Neural cell (in vitro differentiated cells): Measurements from ENCODE around the gene CLIP1. TPM values are rescaled to one million over a fixed set of nuclear protein-coding genes. Genes with fewer than 3 reads are reported as not detected.

Experiments used
- H2AFZ ChIP-seq: fragments of 200-600, 300-800 bp; sonication (generic), shearing (Covaris generic); 2 replicates; pipeline ENCODE4 v1.6.0; 2014; ENCODE audit warnings: low read depth, mild to moderate bottlenecking, antibody characterized with exemption, low read length, moderate library complexity
- H3F3A ChIP-seq: fragments of 200-600 bp; shearing (Covaris generic); 2 replicates; pipeline ENCODE4 v1.6.1; 2016; ENCODE audit warnings: mild to moderate bottlenecking, moderate library complexity, mixed read lengths, antibody characterized with exemption, low read length; ENCODE audit not compliant: insufficient read depth, poor library complexity, severe bottlenecking
- H3K27ac ChIP-seq: fragments of 200-600, 300-800 bp; sonication (generic), shearing (Covaris generic); 2 replicates; pipeline ENCODE4 v1.5.1; 2014; ENCODE audit warnings: mild to moderate bottlenecking, low read length, moderate library complexity
- H3K27me3 ChIP-seq: fragments of 300-800, 200-600 bp; sonication (generic), shearing (Covaris generic); 2 replicates; pipeline ENCODE4 v1.6.0; 2014; ENCODE audit warnings: mild to moderate bottlenecking, low read depth, low read length, moderate library complexity; ENCODE audit not compliant: insufficient read depth
- H3K36me3 ChIP-seq: fragments of 300-800, 200-600 bp; sonication (generic), shearing (Covaris generic); 2 replicates; pipeline ENCODE4 v1.5.1; 2014; ENCODE audit warnings: mild to moderate bottlenecking, antibody characterized with exemption, low read length, moderate library complexity; ENCODE audit not compliant: insufficient read depth
- H3K4me2 ChIP-seq: fragments of 300-800, 200-600 bp; sonication (generic), shearing (Covaris generic); 2 replicates; pipeline ENCODE4 v1.6.0; 2014; ENCODE audit warnings: mild to moderate bottlenecking, low read length
- H3K4me3 ChIP-seq: fragments of 300-800, 200-600 bp; sonication (generic), shearing (Covaris generic); 2 replicates; pipeline ENCODE4 v1.5.1; 2014; ENCODE audit warnings: mild to moderate bottlenecking, low read length, moderate library complexity
- H3K79me2 ChIP-seq: fragments of 200-600 bp; shearing (Covaris generic); replicated peaks from 2 replicates; pipeline ENCODE4 v1.6.0; 2014; ENCODE audit warnings: mild to moderate bottlenecking, low read length, moderate library complexity; ENCODE audit not compliant: insufficient read depth
- H3K9ac ChIP-seq: fragments of 300-800, 200-600 bp; sonication (generic), shearing (Covaris generic); 2 replicates; pipeline ENCODE4 v1.6.1; 2016; ENCODE audit warnings: mild to moderate bottlenecking, low read length, mixed read lengths
- H3K9me2 ChIP-seq: fragments of 200-600 bp; shearing (Covaris generic); 2 replicates; pipeline ENCODE4 v1.6.1; 2016; ENCODE audit warnings: mild to moderate bottlenecking, low read length, mixed read lengths; ENCODE audit not compliant: insufficient read depth
- H3K9me3 ChIP-seq: fragments of 200-600, 300-800 bp; sonication (generic), shearing (Covaris generic); 2 replicates; pipeline ENCODE4 v1.6.1; 2016; ENCODE audit warnings: mild to moderate bottlenecking, mixed run types, low read length, moderate library complexity, mixed read lengths
- H4K20me1 ChIP-seq: fragments of 200-600 bp; shearing (Covaris generic); 2 replicates; pipeline ENCODE4 v1.6.1; 2016; ENCODE audit warnings: mild to moderate bottlenecking, mixed run types; ENCODE audit not compliant: insufficient read depth
- EP300 ChIP-seq: fragments of 450-650 bp; conservative IDR thresholded peaks from 2 replicates; pipeline ENCODE4 v1.6.1; 2014; ENCODE audit warnings: antibody characterized with exemption, mild to moderate bottlenecking, moderate library complexity; ENCODE audit not compliant: poor library complexity, severe bottlenecking
- EZH2 ChIP-seq: fragments of 200-600, 300-800 bp; shearing (Covaris generic), sonication (generic); IDR thresholded peaks from 2 replicates; pipeline ENCODE4 v1.6.1; 2014; ENCODE audit warnings: antibody characterized with exemption, low read length, borderline replicate concordance, mild to moderate bottlenecking; ENCODE audit not compliant: insufficient read depth, poor library complexity, severe bottlenecking
- MXI1 ChIP-seq: fragments of 450-650 bp; conservative IDR thresholded peaks from 2 replicates; pipeline ENCODE4 v1.6.1; 2014; ENCODE audit warnings: antibody characterized with exemption, mild to moderate bottlenecking; ENCODE audit not compliant: poor library complexity, severe bottlenecking
- POLR2AphosphoS5 ChIP-seq: IDR thresholded peaks from 2 replicates; pipeline ENCODE4 v1.6.1; 2012
- RAD21 ChIP-seq: fragments of 450-650 bp; conservative IDR thresholded peaks from 2 replicates; pipeline ENCODE4 v1.6.1; 2014; ENCODE audit warnings: antibody characterized with exemption, mild to moderate bottlenecking, moderate library complexity
- SMC3 ChIP-seq: fragments of 450-650 bp; conservative IDR thresholded peaks from 2 replicates; pipeline ENCODE4 v1.6.1; 2014; ENCODE audit warnings: antibody characterized with exemption, mild to moderate bottlenecking, moderate library complexity; ENCODE audit not compliant: poor library complexity
- TAF1 ChIP-seq: IDR thresholded peaks from 2 replicates; pipeline ENCODE4 v1.6.1; 2012; ENCODE audit warnings: low read depth
- polyA plus RNA-seq: library from polyadenylated mRNA; depleted of rRNA; stranded (reverse); fragments of >200 nt; gene quantifications from 2 replicates; pipeline ENCODE4 v1.2.3, GENCODE V29; 2014
- TF ChIP-seq, protein P1 (sequence below): fragments of 450-650 bp; IDR thresholded peaks from 2 replicates; pipeline ENCODE4 v1.5.1; 2014; ENCODE audit warnings: antibody characterized with exemption, mild to moderate bottlenecking, moderate library complexity; ENCODE audit not compliant: poor library complexity, severe bottlenecking
- TF ChIP-seq, protein P2 (sequence below): IDR thresholded peaks from 2 replicates; pipeline ENCODE4 v1.6.1; 2012; ENCODE audit warnings: borderline replicate concordance

Gene CLIP1
- polyA plus RNA-seq, 1 donor from 2014 or later: 67.4 TPM

DNA sequence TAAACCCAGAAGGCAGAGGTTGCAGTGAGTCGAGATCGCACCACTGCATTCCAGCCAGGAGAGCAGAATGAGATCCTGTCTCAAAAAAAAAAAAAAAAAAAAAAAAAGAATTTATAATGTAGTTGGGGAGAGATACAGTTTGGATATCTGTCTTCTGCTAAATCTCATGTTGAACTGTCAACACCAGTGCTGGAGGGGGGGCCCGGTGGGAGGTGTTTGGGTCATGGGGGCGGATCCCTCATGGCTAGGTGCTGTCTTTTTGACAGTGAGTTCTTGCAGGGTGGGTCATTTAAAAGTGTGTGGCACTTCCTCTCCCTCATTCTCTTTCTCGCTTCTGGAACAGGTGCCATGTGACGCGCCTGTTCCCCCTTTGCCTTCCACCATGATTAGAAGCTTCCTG is 32.8 kb downstream of the CLIP1 start:
- H3K79me2 ChIP-seq: peaks cover 8% of the 10 kb centered on the region

DNA sequence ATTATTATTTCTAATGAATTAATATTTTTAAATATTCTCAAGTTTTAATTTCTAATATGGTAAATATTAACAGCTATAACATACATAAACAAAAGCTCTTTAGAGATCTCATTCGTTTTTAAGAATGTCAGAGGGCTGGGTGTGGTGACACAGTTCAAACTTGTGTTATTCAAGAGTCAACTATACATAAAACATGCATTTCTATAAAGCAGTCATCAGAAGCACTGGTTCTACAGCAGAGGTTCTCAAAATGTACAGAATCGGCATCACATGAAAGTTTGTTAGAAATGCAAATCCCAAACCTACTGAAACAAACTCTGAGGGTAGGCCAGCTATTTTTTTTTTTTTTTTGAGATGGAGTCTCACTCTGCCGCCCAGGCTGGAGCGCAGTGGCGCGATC is 34.6 kb downstream of the CLIP1 start:
- H3K27me3 ChIP-seq: no peaks in the 10 kb centered on the region
- no peak overlapping the region for H2AFZ ChIP-seq
- H3K36me3 ChIP-seq: no peaks in the 10 kb centered on the region
- TF ChIP-seq TAF1: no peak
- H3K4me3 ChIP-seq: no peak overlapping the region
- H4K20me1 ChIP-seq: no peaks in the 10 kb centered on the region
- no peaks in the 10 kb centered on the region for H3K9me3 ChIP-seq
- H3K79me2 ChIP-seq: peaks cover 8% of the 10 kb centered on the region
- no peak overlapping the region for H3K27ac ChIP-seq
- no peak overlapping the region for H3K9ac ChIP-seq
- H3K9me2 ChIP-seq: no peaks in the 10 kb centered on the region
- no peaks in the 10 kb centered on the region for H3F3A ChIP-seq
- H3K4me2 ChIP-seq: no peak overlapping the region

More for the DNA sequence above, 32.8 kb downstream of the CLIP1 start:
- no peaks in the 10 kb centered on the region for H3K36me3 ChIP-seq
- H3K9ac ChIP-seq: no peak overlapping the region
- no peak overlapping the region for H2AFZ ChIP-seq
- no peak overlapping the region for H3K27ac ChIP-seq
- no peak overlapping the region for H3K4me2 ChIP-seq
- no peaks in the 10 kb centered on the region for H3F3A ChIP-seq
- TF ChIP-seq MXI1 (no peak), EP300 (no peak), SMC3 (no peak), RAD21 (no peak), EZH2 (no peak), TAF1 (no peak), POLR2AphosphoS5 (no peak)
- TF ChIP-seq, protein P1, sequence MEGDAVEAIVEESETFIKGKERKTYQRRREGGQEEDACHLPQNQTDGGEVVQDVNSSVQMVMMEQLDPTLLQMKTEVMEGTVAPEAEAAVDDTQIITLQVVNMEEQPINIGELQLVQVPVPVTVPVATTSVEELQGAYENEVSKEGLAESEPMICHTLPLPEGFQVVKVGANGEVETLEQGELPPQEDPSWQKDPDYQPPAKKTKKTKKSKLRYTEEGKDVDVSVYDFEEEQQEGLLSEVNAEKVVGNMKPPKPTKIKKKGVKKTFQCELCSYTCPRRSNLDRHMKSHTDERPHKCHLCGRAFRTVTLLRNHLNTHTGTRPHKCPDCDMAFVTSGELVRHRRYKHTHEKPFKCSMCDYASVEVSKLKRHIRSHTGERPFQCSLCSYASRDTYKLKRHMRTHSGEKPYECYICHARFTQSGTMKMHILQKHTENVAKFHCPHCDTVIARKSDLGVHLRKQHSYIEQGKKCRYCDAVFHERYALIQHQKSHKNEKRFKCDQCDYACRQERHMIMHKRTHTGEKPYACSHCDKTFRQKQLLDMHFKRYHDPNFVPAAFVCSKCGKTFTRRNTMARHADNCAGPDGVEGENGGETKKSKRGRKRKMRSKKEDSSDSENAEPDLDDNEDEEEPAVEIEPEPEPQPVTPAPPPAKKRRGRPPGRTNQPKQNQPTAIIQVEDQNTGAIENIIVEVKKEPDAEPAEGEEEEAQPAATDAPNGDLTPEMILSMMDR: no peak
- TF ChIP-seq, protein P2, sequence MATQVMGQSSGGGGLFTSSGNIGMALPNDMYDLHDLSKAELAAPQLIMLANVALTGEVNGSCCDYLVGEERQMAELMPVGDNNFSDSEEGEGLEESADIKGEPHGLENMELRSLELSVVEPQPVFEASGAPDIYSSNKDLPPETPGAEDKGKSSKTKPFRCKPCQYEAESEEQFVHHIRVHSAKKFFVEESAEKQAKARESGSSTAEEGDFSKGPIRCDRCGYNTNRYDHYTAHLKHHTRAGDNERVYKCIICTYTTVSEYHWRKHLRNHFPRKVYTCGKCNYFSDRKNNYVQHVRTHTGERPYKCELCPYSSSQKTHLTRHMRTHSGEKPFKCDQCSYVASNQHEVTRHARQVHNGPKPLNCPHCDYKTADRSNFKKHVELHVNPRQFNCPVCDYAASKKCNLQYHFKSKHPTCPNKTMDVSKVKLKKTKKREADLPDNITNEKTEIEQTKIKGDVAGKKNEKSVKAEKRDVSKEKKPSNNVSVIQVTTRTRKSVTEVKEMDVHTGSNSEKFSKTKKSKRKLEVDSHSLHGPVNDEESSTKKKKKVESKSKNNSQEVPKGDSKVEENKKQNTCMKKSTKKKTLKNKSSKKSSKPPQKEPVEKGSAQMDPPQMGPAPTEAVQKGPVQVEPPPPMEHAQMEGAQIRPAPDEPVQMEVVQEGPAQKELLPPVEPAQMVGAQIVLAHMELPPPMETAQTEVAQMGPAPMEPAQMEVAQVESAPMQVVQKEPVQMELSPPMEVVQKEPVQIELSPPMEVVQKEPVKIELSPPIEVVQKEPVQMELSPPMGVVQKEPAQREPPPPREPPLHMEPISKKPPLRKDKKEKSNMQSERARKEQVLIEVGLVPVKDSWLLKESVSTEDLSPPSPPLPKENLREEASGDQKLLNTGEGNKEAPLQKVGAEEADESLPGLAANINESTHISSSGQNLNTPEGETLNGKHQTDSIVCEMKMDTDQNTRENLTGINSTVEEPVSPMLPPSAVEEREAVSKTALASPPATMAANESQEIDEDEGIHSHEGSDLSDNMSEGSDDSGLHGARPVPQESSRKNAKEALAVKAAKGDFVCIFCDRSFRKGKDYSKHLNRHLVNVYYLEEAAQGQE: no peak
- H3K4me3 ChIP-seq: no peak overlapping the region
- no peaks in the 10 kb centered on the region for H3K27me3 ChIP-seq
- H3K9me3 ChIP-seq: no peaks in the 10 kb centered on the region
- no peaks in the 10 kb centered on the region for H4K20me1 ChIP-seq
- H3K9me2 ChIP-seq: no peaks in the 10 kb centered on the region
